GM19043 (cell line): ENCODE measurements around the gene PSMB9.

ENCODE experiments used
- ATAC-seq: cut with Tn5 transposase; IDR thresholded peaks from one replicate; pipeline ENCODE4 v1.9.1; 2021; ENCODE audit warnings: low read depth; ENCODE audit not compliant: unreplicated experiment

The PSMB9 gene

DNA sequence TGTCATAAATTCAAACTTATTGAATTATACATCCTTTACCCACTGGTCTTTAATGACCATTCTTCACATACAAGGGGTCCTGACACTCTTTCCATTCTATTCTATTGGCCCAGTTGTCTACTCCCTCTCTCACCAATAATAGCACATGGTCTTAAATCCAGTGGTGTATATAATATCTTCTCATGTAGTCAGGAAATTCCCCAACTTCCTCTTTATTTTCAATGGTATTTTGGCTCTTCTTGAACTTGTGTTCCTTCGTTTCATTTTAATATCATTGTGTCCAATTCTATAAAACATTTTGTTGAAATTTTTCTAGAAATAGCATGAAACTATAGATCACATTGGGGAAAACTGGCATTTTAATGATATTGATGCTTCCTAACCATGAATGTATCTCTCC, 36.8 kb downstream of the PSMB9 start:
- ATAC-seq = no peak

- ATAC-seq = peak; percentile 96
These were observed 40.4 kb downstream of the PSMB9 start for GRCh38 chr6:32894085-32895005.

DNA sequence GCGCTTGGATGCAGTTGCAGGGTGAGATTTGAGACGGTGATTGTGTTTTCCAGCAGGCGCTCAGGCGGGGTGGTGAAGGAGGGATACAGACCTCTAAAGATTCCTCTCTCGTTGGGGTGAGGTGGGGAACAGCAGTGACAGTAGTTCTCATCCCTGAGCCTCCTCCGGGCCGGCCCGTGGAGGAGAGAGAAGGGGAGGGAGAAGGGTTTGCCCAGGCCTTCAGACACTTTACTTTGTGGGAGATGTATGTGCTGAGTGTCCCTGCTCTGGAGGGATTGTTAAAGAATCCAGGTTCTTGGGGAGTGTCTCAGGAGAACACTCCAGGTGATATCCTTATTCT, 41.0 kb downstream of the PSMB9 start:
- ATAC-seq = no peak

DNA sequence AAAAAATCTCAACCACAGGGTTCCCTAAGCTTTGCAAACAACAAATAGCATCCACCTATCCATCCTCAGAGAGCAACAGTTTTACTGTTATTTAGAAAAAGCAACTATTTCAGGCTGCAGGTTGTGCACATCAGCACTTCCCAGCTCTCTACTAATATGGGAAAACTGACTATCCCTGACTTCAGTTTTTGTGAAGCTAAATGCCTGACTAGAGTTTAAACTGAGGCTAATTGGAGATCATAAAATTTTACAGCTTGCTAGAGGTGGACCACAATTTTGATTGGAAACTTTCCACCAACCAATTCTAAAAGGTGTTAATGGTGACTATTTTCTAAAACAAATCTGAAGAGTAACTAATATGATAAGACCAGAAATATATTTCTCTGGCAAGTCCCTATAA, 50.0 kb downstream of the PSMB9 start:
- ATAC-seq = no peak

DNA sequence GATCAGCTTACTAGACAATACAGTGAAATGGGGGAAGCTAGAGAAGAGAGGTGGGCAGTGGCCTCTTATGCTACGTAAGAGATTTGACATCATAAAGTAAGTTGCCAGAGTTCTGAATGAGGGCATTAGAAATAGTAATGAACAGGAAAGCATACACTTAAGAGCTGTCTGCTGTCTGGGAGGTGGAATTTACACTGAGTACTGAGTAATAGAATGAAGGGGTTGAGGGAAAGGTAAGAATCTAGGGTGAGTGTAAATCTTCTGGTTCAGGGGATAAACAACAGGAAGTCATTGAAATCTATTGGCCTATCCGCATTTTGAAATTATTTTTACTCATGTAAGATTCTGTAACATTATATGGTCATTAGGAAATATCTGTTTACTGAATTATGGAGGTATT, 51.1 kb downstream of the PSMB9 start:
- ATAC-seq = no peak

- no peak for ATAC-seq
These were observed 52.5 kb downstream of the PSMB9 start for GRCh38 chr6:32906539-32906938.

GRCh38 chr6:32908897-32909296, 54.9 kb downstream of the PSMB9 start:
- ATAC-seq = no peak
